Fibroblast of lung (primary cell): ENCODE results near the gene SORL1. TPM values are rescaled to one million over a fixed set of nuclear protein-coding genes. Genes with fewer than 3 reads are reported as not detected.

Experiments used
- DNase-seq, 2 donors: peaks; one replicate each; pipeline versions ENCODE4 v3.0.0 to v3.0.0-alpha.2; 2010; ENCODE audit warnings: low read depth in 2 of 2
- H2AFZ ChIP-seq: 2 replicates; pipeline ENCODE4 v1.5.1; 2012; ENCODE audit warnings: low read length, control low read depth, inconsistent platforms
- H3K27ac ChIP-seq: 2 replicates; pipeline ENCODE4 v1.5.1; 2011; ENCODE audit warnings: low read length, control low read depth; ENCODE audit not compliant: insufficient read depth
- H3K27me3 ChIP-seq: 2 replicates; pipeline ENCODE4 v1.5.1; 2011; ENCODE audit warnings: mild to moderate bottlenecking, low read length; ENCODE audit not compliant: control insufficient read depth, insufficient read depth
- H3K36me3 ChIP-seq: 2 replicates; pipeline ENCODE4 v1.5.1; 2011; ENCODE audit warnings: low read length; ENCODE audit not compliant: control insufficient read depth, insufficient read depth
- H3K4me1 ChIP-seq: 2 replicates; pipeline ENCODE4 v1.5.1; 2011; ENCODE audit warnings: low read length; ENCODE audit not compliant: control insufficient read depth, insufficient read depth; ENCODE audit errors: extremely low read depth
- H3K4me2 ChIP-seq: 2 replicates; pipeline ENCODE4 v1.5.1; 2011; ENCODE audit warnings: low read length, control low read depth; ENCODE audit not compliant: insufficient read depth; ENCODE audit errors: extremely low read depth
- H3K4me3 ChIP-seq, 4 experiments: fragments of 200-600 bp in 1 of 4; sonication (generic) in 1 of 4; replicated peaks in 1 of 4; 2 replicates each; pipeline ENCODE4 v1.5.1; 2011 to 2016; ENCODE audit warnings: low read length in 4 of 4, low read depth in 3 of 4, mild to moderate bottlenecking in 3 of 4, control low read depth in 2 of 4, inconsistent platforms in 1 of 4, mixed read lengths in 1 of 4; ENCODE audit not compliant: insufficient read depth in 1 of 4; ENCODE audit errors: control extremely low read depth in 1 of 4
- H3K79me2 ChIP-seq: 2 replicates; pipeline ENCODE4 v1.5.1; 2012; ENCODE audit warnings: mild to moderate bottlenecking, low read length, inconsistent platforms; ENCODE audit not compliant: control insufficient read depth, insufficient read depth
- H3K9ac ChIP-seq: 2 replicates; pipeline ENCODE4 v1.5.1; 2011; ENCODE audit warnings: mild to moderate bottlenecking, low read length, control low read depth; ENCODE audit not compliant: insufficient read depth
- H3K9me3 ChIP-seq: 2 replicates; pipeline ENCODE4 v1.5.1; 2012; ENCODE audit warnings: low read depth, low read length; ENCODE audit not compliant: control insufficient read depth, insufficient read depth
- H4K20me1 ChIP-seq: 2 replicates; pipeline ENCODE4 v1.5.1; 2011; ENCODE audit warnings: low read length; ENCODE audit not compliant: control insufficient read depth, insufficient read depth; ENCODE audit errors: extremely low read depth
- EZH2 ChIP-seq: IDR thresholded peaks from 2 replicates; pipeline ENCODE4 v1.5.1; 2012; ENCODE audit warnings: low read length, control low read depth, mild to moderate bottlenecking; ENCODE audit errors: missing control alignments
- polyA plus RNA-seq, 2 donors: library from polyadenylated mRNA; depleted of rRNA in 1 of 2; stranded (reverse) in 1 of 2; unstranded in 1 of 2; fragments of >200 nt; gene quantifications; 2 replicates each; pipeline ENCODE4 v1.2.1, GENCODE V29; 2011 to 2012; ENCODE audit warnings: missing spikeins in 1 of 2
- total RNA-seq: library from RNA; depleted of rRNA; stranded (reverse); fragments of >200 nt; gene quantifications from 2 replicates; pipeline ENCODE4 v1.2.1, GENCODE V29; 2014
- TF ChIP-seq, protein P1 (sequence below), 2 donors: IDR thresholded peaks in 1 of 2; conservative IDR thresholded peaks in 1 of 2; 1 replicate in 1 of 2; 2 replicates in 1 of 2; pipeline ENCODE4 v1.5.1; 2011 to 2012; ENCODE audit warnings: low read length in 2 of 2, control low read depth in 1 of 2, inconsistent platforms in 1 of 2, low read depth in 1 of 2, mild to moderate bottlenecking in 1 of 2

The SORL1 gene
- total and polyA plus RNA-seq, 2 donors (not counting 1 experiment from before 2014, with no cell fraction given) = 0.58 to 10.9 TPM

GRCh38 chr11:121456816-121457431, 4.8 kb downstream of the SORL1 start:
- Histone ChIP-seq H4K20me1 (no peaks in the 10 kb centered on the region), H3K36me3 (no peaks in the 10 kb centered on the region), H2AFZ (no peak overlapping the region), H3K9me3 (no peaks in the 10 kb centered on the region), H3K4me3 (no peak overlapping the region), H3K4me2 (no peak overlapping the region), H3K27ac (no peak overlapping the region), H3K79me2 (no peaks in the 10 kb centered on the region), H3K4me1 (no peaks in the 10 kb centered on the region), H3K27me3 (peaks cover 12% of the 10 kb centered on the region), H3K9ac (no peak overlapping the region)
- DNase-seq = no peak
- no peak for TF ChIP-seq EZH2
- TF ChIP-seq, protein P1, sequence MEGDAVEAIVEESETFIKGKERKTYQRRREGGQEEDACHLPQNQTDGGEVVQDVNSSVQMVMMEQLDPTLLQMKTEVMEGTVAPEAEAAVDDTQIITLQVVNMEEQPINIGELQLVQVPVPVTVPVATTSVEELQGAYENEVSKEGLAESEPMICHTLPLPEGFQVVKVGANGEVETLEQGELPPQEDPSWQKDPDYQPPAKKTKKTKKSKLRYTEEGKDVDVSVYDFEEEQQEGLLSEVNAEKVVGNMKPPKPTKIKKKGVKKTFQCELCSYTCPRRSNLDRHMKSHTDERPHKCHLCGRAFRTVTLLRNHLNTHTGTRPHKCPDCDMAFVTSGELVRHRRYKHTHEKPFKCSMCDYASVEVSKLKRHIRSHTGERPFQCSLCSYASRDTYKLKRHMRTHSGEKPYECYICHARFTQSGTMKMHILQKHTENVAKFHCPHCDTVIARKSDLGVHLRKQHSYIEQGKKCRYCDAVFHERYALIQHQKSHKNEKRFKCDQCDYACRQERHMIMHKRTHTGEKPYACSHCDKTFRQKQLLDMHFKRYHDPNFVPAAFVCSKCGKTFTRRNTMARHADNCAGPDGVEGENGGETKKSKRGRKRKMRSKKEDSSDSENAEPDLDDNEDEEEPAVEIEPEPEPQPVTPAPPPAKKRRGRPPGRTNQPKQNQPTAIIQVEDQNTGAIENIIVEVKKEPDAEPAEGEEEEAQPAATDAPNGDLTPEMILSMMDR (conservative IDR thresholded peaks at IDR 0.05 in 1 of 2, IDR thresholded peaks at IDR 0.05 in 1 of 2; ENCODE audit: low read depth in 1 of 2, low read length in 2 of 2) = no peak

DNA sequence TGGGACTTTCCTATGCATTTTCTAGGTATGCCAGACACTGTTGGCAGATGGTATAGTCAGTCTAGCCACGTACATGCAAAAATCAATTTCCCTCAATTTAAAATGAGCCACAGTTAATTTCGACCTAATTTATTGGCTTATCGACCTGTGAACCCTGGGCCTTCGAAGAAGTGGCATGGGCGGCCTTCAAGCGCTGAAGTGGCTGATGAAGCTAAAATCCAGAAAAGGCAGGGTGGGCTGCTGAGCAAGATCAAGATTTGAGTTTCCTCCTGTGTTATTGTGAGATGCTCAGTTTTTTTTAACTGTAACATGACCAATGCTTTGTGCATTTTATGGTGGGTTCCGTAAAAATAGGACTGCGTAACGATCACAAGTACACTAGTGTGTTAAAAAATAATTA, 6.4 kb downstream of the SORL1 start:
- TF ChIP-seq, protein P1 (conservative IDR thresholded peaks at IDR 0.05 in 1 of 2, IDR thresholded peaks at IDR 0.05 in 1 of 2; ENCODE audit: low read depth in 1 of 2, low read length in 2 of 2) = no peak
- TF ChIP-seq EZH2 = no peak
- Histone ChIP-seq H3K79me2 (no peaks in the 10 kb centered on the region), H3K4me2 (no peak overlapping the region), H3K4me1 (no peaks in the 10 kb centered on the region), H3K9me3 (no peaks in the 10 kb centered on the region), H4K20me1 (no peaks in the 10 kb centered on the region), H3K27ac (no peak overlapping the region), H3K4me3 (no peak overlapping the region), H3K9ac (no peak overlapping the region), H2AFZ (no peak overlapping the region), H3K36me3 (no peaks in the 10 kb centered on the region), H3K27me3 (peaks cover 9% of the 10 kb centered on the region)
- DNase-seq = no peak

GRCh38 chr11:121459413-121460017, 7.4 kb downstream of the SORL1 start:
- TF ChIP-seq, protein P1 (conservative IDR thresholded peaks at IDR 0.05 in 1 of 2, IDR thresholded peaks at IDR 0.05 in 1 of 2; ENCODE audit: low read depth in 1 of 2, low read length in 2 of 2) = no peak
- TF ChIP-seq EZH2 = no peak
- Histone ChIP-seq H2AFZ (no peak overlapping the region), H3K4me1 (peaks cover 4% of the 10 kb centered on the region), H3K4me3 (no peak overlapping the region), H3K27ac (no peak overlapping the region), H3K27me3 (peaks cover 6% of the 10 kb centered on the region), H3K9me3 (no peaks in the 10 kb centered on the region), H3K79me2 (no peaks in the 10 kb centered on the region), H3K9ac (no peak overlapping the region), H3K36me3 (no peaks in the 10 kb centered on the region), H4K20me1 (no peaks in the 10 kb centered on the region), H3K4me2 (no peak overlapping the region)
- no peak for DNase-seq
